B cell (primary cell): Measurements from ENCODE around the gene NAT14. TPM values are rescaled to one million over a fixed set of nuclear protein-coding genes. Genes with fewer than 3 reads are reported as not detected.

Experiments used
- ATAC-seq: fragments of 200-7000 bp; cut with Tn5 transposase; one replicate; pipeline ENCODE4 v1.10.0; 2021; ENCODE audit warnings: low read depth, mild to moderate bottlenecking, moderate number of reproducible peaks, moderate library complexity
- CTCF ChIA-PET: fragments of 350-600 bp; sonication (Branson Sonifier 250); formaldehyde crosslinking; loops from one replicate; lab custom pipeline; 2021; ENCODE audit warnings: antibody characterized with exemption, inconsistent platforms; lab: Charles Lee
- POLR2A ChIA-PET: fragments of 350-600 bp; sonication (Branson Sonifier 250); formaldehyde crosslinking; loops from one replicate; lab custom pipeline; 2021; ENCODE audit warnings: antibody characterized with exemption; lab: Charles Lee
- DNase-seq: peaks from one replicate; pipeline ENCODE4 v3.0.0; 2013
- H2AFZ ChIP-seq: 2 replicates; pipeline ENCODE4 v1.6.1; 2012; ENCODE audit warnings: mild to moderate bottlenecking, low read depth, low read length; ENCODE audit not compliant: insufficient read depth, poor library complexity, severe bottlenecking
- H3K27ac ChIP-seq, 2 donors: 1 replicate in 1 of 2; 2 replicates in 1 of 2; pipeline ENCODE4 v1.5.1; 2012 to 2013; ENCODE audit warnings: low read length in 2 of 2, mild to moderate bottlenecking in 2 of 2, moderate library complexity in 1 of 2
- H3K27me3 ChIP-seq, 4 experiments: fragments of 200-600 bp in 1 of 4; sonication (generic) in 1 of 4; replicated peaks in 1 of 4; 1 replicate in 2 of 4; 2 replicates in 2 of 4; pipeline versions ENCODE4 v1.6.1 to v1.7.0; 2013 to 2016; ENCODE audit warnings: low read length in 3 of 4, mild to moderate bottlenecking in 2 of 4, mixed read lengths in 1 of 4, moderate library complexity in 1 of 4; ENCODE audit not compliant: insufficient read depth in 4 of 4, control insufficient read depth in 3 of 4; ENCODE audit errors: control extremely low read depth in 1 of 4
- H3K36me3 ChIP-seq, 2 experiments: replicated peaks in 1 of 2; 1 replicate in 1 of 2; 2 replicates in 1 of 2; pipeline versions ENCODE4 v1.6.1 to v1.7.1; 2013; ENCODE audit warnings: low read length in 1 of 2; ENCODE audit not compliant: insufficient read depth in 2 of 2, control insufficient read depth in 1 of 2; ENCODE audit errors: control extremely low read depth in 1 of 2, extremely low read depth in 1 of 2
- H3K4me1 ChIP-seq, 2 donors: fragments of 200-600 bp in 1 of 2; sonication (generic) in 1 of 2; 1 replicate in 1 of 2; 2 replicates in 1 of 2; pipeline versions ENCODE4 v1.5.1 to v1.6.1; 2013 to 2017; ENCODE audit warnings: low read length in 2 of 2; ENCODE audit not compliant: control insufficient read depth in 2 of 2, insufficient read depth in 2 of 2
- H3K4me2 ChIP-seq: replicated peaks from 2 replicates; pipeline ENCODE3; 2012; ENCODE audit warnings: mild to moderate bottlenecking, low read depth, low read length; ENCODE audit not compliant: poor library complexity, severe bottlenecking
- H3K4me3 ChIP-seq, 5 experiments: fragments of 200-600 bp in 1 of 5; sonication (generic) in 1 of 5; 1 replicate in 3 of 5; 2 replicates in 2 of 5; pipeline versions ENCODE4 v1.5.1 to v1.7.0; 2011 to 2016; ENCODE audit warnings: low read length in 4 of 5, mild to moderate bottlenecking in 4 of 5, low read depth in 2 of 5, control low read depth in 1 of 5, moderate library complexity in 1 of 5; ENCODE audit not compliant: insufficient read depth in 1 of 5; ENCODE audit errors: control extremely low read depth in 1 of 5, extremely low read depth in 1 of 5
- H3K79me2 ChIP-seq: fragments of 200-600 bp; sonication (generic); one replicate; pipeline ENCODE4 v1.6.0; 2016; ENCODE audit warnings: low read length; ENCODE audit not compliant: control insufficient read depth, insufficient read depth
- H3K9ac ChIP-seq: fragments of 200-600 bp; sonication (generic); 2 replicates; pipeline ENCODE4 v1.6.1; 2017; ENCODE audit warnings: mild to moderate bottlenecking, low read length, moderate library complexity
- H3K9me3 ChIP-seq, 3 donors: one replicate each; pipeline versions ENCODE4 v1.6.1 to v1.7.1; 2013; ENCODE audit warnings: low read length in 2 of 3; ENCODE audit not compliant: control insufficient read depth in 2 of 3, insufficient read depth in 1 of 3; ENCODE audit errors: control extremely low read depth in 1 of 3
- H4K20me1 ChIP-seq: 2 replicates; pipeline ENCODE4 v1.6.0; 2012; ENCODE audit warnings: mild to moderate bottlenecking, low read length; ENCODE audit not compliant: insufficient read depth, control insufficient read depth, poor library complexity, severe bottlenecking
- H3K27ac Mint-ChIP-seq: one replicate; pipeline ENCODE4 v1.8.0; 2021; ENCODE audit warnings: mixed read lengths
- H3K27me3 Mint-ChIP-seq: one replicate; pipeline ENCODE4 v1.8.0; 2021; ENCODE audit warnings: mixed read lengths
- H3K4me1 Mint-ChIP-seq: one replicate; pipeline ENCODE4 v1.8.0; 2021; ENCODE audit warnings: mixed read lengths
- H3K4me3 Mint-ChIP-seq: one replicate; pipeline ENCODE4 v1.8.0; 2021; ENCODE audit warnings: mixed read lengths
- H3K9me3 Mint-ChIP-seq: one replicate; pipeline ENCODE4 v1.8.0; 2022; ENCODE audit warnings: mixed read lengths; ENCODE audit not compliant: insufficient read depth
- CTCF ChIP-seq: fragments of 200-600 bp; IDR thresholded peaks from one replicate; pipeline ENCODE4 v1.8.0; 2022; ENCODE audit warnings: antibody characterized with exemption, mild to moderate bottlenecking
- EZH2 ChIP-seq: IDR thresholded peaks from 2 replicates; pipeline ENCODE4 v1.6.1; 2012; ENCODE audit warnings: borderline replicate concordance, low read depth, mild to moderate bottlenecking, moderate library complexity, low read length; ENCODE audit not compliant: insufficient read depth, poor library complexity, severe bottlenecking
- WGBS: methylation state at CpG from one replicate; pipeline ENCODE4 v1.1.5; 2013; ENCODE audit warnings: missing lambda C conversion rate; ENCODE audit not compliant: insufficient coverage; 5-methylcytosine and 5-hydroxymethylcytosine counted together
- intact Hi-C: fragments of 100-400 bp; cut with micrococcal nuclease; formaldehyde crosslinking; loops from one replicate; pipeline ENCODE4 v1.10.0; 2022
- polyA plus RNA-seq: library from polyadenylated mRNA; depleted of rRNA; stranded (reverse); fragments of >200 nt; gene quantifications from 2 replicates; pipeline ENCODE4 v1.2.3, GENCODE V29; 2012
- total RNA-seq, 2 donors: library from RNA; stranded (reverse); fragments of 120-200 nt in 1 of 2; gene quantifications; 1 replicate in 1 of 2; 2 replicates in 1 of 2; pipeline versions ENCODE4 v1.2.3 to v1.2.4, GENCODE V29; 2013 to 2022

The NAT14 gene
- total and polyA plus RNA-seq, 2 donors (not counting 1 experiment from before 2014, with no cell fraction given): 10.7 to 15.1 TPM

GRCh38 chr19:55443824-55444480 is 41.0 kb upstream of the NAT14 start:
- intact Hi-C loops: no loop called here
- POLR2A ChIA-PET: interaction anchor here (0.7 kb wide), 1 partner anchor 31 kb away, joined by 5 read pairs; no protein-coding TSS in a partner anchor
- H3K9me3 Mint-ChIP-seq: no peaks in the 10 kb centered on the region

More at GRCh38 chr19:55443824-55444480, 41.0 kb upstream of the NAT14 start:
- Mint-ChIP-seq H3K27ac (no peak overlapping the region), H3K4me3 (no peak overlapping the region), H3K27me3 (peaks cover 55% of the 10 kb centered on the region), H3K4me1 (peaks cover 20% of the 10 kb centered on the region)
- no peak for TF ChIP-seq CTCF
- no peak for TF ChIP-seq EZH2
- H3K36me3 ChIP-seq: no peaks in the 10 kb centered on the region
- no peak overlapping the region for H3K4me2 ChIP-seq
- DNase-seq (peak; percentile 15), ATAC-seq (no peak)
- CTCF ChIA-PET: interaction anchor here (0.8 to 0.9 kb wide), 2 partner anchors 23 to 365 kb away, joined by 3 to 6 read pairs; no protein-coding TSS in a partner anchor
- peaks cover 21 to 35% of the 10 kb centered on the region in 2 donors for H3K4me1 ChIP-seq
- H4K20me1 ChIP-seq: no peaks in the 10 kb centered on the region
- peaks cover 0 to 60% (median 36%) of the 10 kb centered on the region in 4 experiments for H3K27me3 ChIP-seq
- H3K4me3 ChIP-seq: no peak overlapping the region
- H2AFZ ChIP-seq: no peak overlapping the region
- WGBS: 40% methylated on average over 1 of the region's 18 CpGs
- peaks cover 0 to 17% (median 0%) of the 10 kb centered on the region in 3 donors for H3K9me3 ChIP-seq
- no peaks in the 10 kb centered on the region for H3K79me2 ChIP-seq
- no peak overlapping the region for H3K9ac ChIP-seq
- no peak overlapping the region for H3K27ac ChIP-seq
